HG03280 (cell line): ENCODE measurements around the gene FRAS1.
"Not testable (repeated sequence)": the region's sequence is repeated elsewhere in the genome, so short reads cannot be mapped to it uniquely, and the experiment has no call there.

ENCODE experiments used
- ATAC-seq: cut with Tn5 transposase; IDR thresholded peaks from one replicate; pipeline ENCODE4 v1.9.1; 2021; ENCODE audit warnings: mild to moderate bottlenecking, moderate library complexity; ENCODE audit not compliant: unreplicated experiment

FRAS1 gene

GRCh38 chr4:78207951-78208350, 150.8 kb downstream of the FRAS1 start:
- no peak for ATAC-seq

GRCh38 chr4:78208896-78209295, 151.8 kb downstream of the FRAS1 start:
- not testable (repeated sequence) for ATAC-seq

DNA sequence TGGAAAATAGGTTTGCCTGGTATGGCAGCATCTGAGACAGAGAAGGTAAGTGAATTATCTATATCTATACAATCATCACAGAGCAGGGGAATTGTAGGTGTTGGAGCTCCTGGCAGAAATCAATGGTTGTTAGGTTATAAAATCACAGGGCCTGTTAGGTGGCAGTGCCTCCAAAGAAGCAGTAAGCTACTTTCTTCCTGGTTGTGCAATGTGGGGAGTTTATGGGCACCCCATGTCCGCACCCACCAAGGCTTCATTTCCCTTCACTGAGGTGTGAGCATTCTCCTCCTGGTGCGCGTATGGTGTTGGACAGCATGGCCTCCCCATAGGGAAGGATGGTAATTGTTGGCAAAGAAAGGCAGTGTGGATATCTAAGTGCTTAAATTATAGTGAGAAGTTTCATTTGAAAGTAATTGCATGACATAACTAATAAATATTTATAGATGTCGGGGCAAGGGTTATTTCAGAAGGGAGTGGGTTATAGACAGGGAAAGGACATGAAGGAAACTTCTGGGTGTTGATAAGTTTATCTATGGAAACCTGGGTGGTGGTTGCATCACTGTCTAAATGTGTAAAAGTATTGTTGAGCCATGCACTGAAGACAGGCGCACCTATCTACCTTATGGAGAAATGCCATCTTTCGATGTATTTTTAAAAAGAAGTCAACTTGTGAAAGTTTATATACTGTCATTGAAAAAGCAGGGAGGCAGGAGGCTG, 153.7 kb downstream of the FRAS1 start:
- no peak for ATAC-seq

- ATAC-seq = no peak
These were observed 156.1 kb downstream of the FRAS1 start for GRCh38 chr4:78213218-78213617.

- no peak for ATAC-seq
These were observed 157.0 kb downstream of the FRAS1 start for GRCh38 chr4:78214078-78214477.

DNA sequence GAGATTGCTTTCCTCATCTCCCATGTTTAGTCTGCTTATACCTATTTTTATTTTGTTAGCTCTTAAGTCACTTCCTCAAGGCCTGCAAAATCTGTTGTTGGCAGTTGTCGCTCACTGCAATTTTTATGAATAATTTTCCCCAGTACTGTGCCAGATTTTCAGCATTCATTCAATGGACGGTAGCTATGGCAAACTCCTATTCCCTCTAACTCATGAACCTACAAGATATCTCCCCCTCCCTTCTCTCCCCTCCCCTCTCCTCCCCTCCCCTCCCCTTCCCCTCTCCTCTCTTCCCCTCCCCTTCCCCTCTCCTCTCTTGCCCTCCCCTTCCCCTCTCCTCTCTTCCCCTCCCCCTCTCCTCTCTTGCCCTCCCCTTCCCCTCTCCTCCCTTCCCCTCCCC, 160.4 kb downstream of the FRAS1 start:
- no peak for ATAC-seq

DNA sequence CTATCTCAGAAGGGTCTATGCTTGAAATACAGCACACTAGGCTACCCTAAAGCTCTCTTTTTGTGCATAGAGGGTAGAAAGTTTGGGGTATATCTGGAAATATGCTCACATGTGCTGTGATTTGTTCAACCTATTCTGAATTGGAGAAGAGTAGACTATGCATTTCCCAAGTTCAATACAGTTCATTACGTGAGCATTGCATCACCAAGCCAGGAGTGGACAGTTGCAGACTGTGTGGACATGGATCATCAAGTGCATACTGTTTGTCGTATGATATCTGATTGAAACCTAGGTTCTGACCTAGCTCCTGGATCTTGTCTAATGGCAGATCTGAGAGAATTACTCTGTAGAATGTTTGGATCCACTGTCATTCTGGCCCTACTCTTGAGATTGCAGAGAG, 161.1 kb downstream of the FRAS1 start:
- no peak for ATAC-seq

- no peak for ATAC-seq
These were observed 162.7 kb downstream of the FRAS1 start for GRCh38 chr4:78219825-78220224.

DNA sequence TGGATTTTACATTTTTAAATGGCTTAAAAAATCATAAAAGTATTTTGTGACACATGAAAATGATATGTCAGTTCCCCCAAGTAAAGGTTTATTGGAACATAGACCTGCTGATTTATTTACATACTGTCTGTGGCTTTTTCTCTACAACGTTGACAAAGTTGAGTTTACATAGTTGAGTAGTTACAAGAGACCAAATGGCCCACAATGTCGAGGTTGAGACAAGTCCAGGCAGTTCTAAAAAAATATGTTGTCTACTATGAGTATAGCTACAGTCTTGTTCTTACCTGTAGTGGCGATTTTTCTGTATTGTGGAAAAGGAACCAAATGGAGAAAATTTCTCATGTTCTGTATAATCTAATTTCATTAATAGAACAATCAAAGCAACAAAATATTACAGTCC, 163.2 kb downstream of the FRAS1 start:
- ATAC-seq = no peak

- no peak for ATAC-seq
These were observed 165.6 kb downstream of the FRAS1 start for GRCh38 chr4:78222575-78223186.

- no peak for ATAC-seq
These were observed 168.1 kb downstream of the FRAS1 start for GRCh38 chr4:78225236-78225635.

DNA sequence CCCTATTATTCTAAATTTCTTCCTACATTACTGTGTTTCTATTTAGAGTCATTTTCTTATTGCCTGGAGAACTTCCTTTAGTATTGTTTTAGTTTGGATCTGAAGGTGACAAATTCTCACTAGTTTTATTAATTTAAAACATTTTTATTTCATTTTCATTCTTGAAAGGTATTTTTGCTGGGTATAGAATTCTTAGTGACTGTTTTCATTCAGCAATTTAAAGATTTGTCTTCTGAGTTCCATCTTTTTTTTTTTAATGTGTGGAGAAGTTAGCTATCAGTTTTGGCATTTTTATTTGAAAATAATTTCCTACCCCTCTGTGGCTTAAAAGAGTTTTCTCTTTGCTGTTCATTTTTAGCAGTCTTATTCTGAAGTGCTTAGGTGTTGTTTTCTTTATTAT, 169.2 kb downstream of the FRAS1 start:
- no peak for ATAC-seq

- ATAC-seq = no peak
These were observed 170.4 kb downstream of the FRAS1 start for GRCh38 chr4:78227411-78228057.

GRCh38 chr4:78235800-78236199, 178.7 kb downstream of the FRAS1 start:
- ATAC-seq = no peak

- ATAC-seq = no peak
These were observed 180.2 kb downstream of the FRAS1 start for GRCh38 chr4:78237360-78237759.

GRCh38 chr4:78242071-78242470, 184.9 kb downstream of the FRAS1 start:
- no peak for ATAC-seq

- ATAC-seq = no peak
These were observed 187.8 kb downstream of the FRAS1 start for GRCh38 chr4:78244705-78245485.

DNA sequence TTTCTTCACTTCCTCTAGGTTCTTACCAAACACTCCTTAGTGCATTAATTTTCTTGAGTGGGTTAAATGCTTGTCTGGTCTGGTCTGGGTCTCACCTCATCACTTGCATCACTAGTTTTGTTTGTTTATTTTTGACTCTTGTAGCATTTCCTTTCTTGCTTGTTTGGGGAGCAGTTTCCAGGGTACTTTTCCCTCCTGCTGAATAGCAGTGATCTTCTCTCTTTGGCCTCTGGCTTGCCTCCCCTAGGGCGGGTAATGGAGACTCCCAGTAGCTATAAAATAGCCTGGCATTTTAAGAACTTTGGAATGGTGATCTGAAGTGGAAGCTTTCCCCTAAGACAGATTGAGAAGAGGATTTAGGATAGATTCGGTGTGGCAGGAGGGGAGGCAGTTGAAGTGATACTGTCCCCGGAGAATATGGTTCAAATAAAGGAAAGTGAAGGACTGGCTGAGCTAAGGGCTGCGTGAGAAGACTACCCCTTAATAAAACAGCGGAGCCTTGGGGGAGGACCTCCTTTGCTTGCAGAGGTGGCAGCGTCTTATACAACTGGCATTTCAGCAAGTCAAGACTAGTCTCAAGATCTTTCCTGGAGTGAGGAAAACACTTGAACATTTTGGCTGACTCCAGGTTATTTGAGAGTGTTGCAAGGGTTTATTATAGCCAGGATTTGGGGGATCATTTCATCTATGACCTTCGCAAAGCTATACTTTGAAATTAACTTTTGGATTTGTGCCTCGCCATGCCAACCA, 190.6 kb downstream of the FRAS1 start:
- ATAC-seq = no peak

DNA sequence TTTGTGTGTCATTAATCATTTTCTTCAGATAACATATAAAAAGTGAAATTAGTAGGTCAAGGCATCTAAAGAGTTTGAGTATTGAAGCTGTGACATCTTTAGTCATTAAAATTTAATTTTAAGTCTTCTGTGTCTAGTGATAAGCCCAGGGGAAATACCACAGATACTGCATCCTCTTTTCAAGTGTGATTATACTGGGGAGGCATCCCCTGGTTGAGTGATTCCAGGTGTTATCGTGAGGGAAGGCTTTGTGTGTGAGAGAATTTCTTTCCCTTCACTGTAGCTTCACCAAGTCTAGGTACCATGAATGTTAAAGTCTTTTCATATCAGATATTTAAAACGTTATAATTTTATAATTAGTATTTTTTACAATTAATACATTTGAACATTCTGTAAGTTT, 193.4 kb downstream of the FRAS1 start:
- no peak for ATAC-seq

GRCh38 chr4:78252773-78253172, 195.7 kb downstream of the FRAS1 start:
- ATAC-seq = not testable (repeated sequence)

DNA sequence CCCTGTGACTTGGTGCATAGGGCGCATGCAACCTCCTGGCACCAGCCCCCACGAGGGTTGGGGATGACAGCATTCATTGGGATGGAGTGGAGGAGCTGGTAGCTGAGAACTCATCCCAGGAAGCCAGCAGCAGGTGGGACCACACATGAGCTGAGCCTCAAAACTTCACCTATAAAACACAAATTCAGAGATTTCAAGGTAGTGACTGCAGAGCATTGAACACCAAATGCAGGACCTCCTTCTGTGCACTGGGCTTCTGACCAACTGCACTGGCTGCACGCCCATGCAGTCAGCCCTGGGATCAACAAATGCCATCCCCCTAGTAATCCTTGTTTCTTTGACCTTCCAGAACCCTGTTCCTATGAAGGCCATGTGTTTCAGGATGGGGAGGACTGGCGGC, 197.8 kb downstream of the FRAS1 start:
- no peak for ATAC-seq
